IMR-90 (cell line): ENCODE data around the gene NFE2. TPM values are rescaled to one million over a fixed set of nuclear protein-coding genes. Genes with fewer than 3 reads are reported as not detected.

Source experiments
- ATAC-seq: fragments of 200-7000 bp; cut with Tn5 transposase; 2 replicates; pipeline ENCODE4 v1.9.1; 2020; ENCODE audit warnings: low read depth, mild to moderate bottlenecking, moderate library complexity
- BruUV-seq: library from RNA; stranded (reverse); fragments of 400-500 nt; replicated peaks from 2 replicates; lab custom pipeline; 2021; lab: Mats Ljungman, UMichigan
- CTCF ChIA-PET: fragments of 300-600 bp; formaldehyde crosslinking; extraction: SDS; loops from one replicate; lab custom pipeline; 2021; ENCODE audit warnings: antibody characterized with exemption; lab: Yijun Ruan, JAX
- POLR2A ChIA-PET: fragments of 300-600 bp; sonication (Branson Sonifier 250); formaldehyde crosslinking; loops from one replicate; lab custom pipeline; 2022; ENCODE audit warnings: antibody characterized with exemption; ENCODE audit not compliant: unreplicated experiment; lab: Charles Lee
- DNase-seq: peaks from one replicate; pipeline ENCODE4 v3.0.0; 2013
- H2AFZ ChIP-seq: replicated peaks from 2 replicates; pipeline ENCODE3; 2013; ENCODE audit warnings: low read length, mild to moderate bottlenecking; ENCODE audit not compliant: poor library complexity
- H2AK5ac ChIP-seq: 2 replicates; pipeline ENCODE4 v1.6.1; 2013; ENCODE audit warnings: low read depth, low read length, inconsistent platforms
- H2AK9ac ChIP-seq: replicated peaks from 2 replicates; pipeline ENCODE3; 2013; ENCODE audit warnings: mild to moderate bottlenecking, low read depth, low read length, moderate library complexity; ENCODE audit not compliant: poor library complexity
- H2BK120ac ChIP-seq: 2 replicates; pipeline ENCODE4 v1.6.1; 2013; ENCODE audit warnings: low read depth, low read length, inconsistent platforms
- H2BK15ac ChIP-seq: 3 replicates; pipeline ENCODE4 v1.6.1; 2013; ENCODE audit warnings: low read depth, low read length, inconsistent platforms
- H2BK20ac ChIP-seq: 2 replicates; pipeline ENCODE4 v1.6.1; 2013; ENCODE audit warnings: low read depth, mild to moderate bottlenecking, inconsistent platforms, low read length, moderate library complexity
- H2BK5ac ChIP-seq: 2 replicates; pipeline ENCODE4 v1.6.1; 2013; ENCODE audit warnings: mild to moderate bottlenecking, low read depth, low read length, inconsistent platforms; ENCODE audit not compliant: poor library complexity, severe bottlenecking
- H3K14ac ChIP-seq: replicated peaks from 2 replicates; pipeline ENCODE4 v1.6.1; 2013; ENCODE audit warnings: low read depth, low read length, inconsistent platforms
- H3K18ac ChIP-seq: 2 replicates; pipeline ENCODE4 v1.6.1; 2013; ENCODE audit warnings: low read depth, low read length, control low read depth
- H3K23ac ChIP-seq: 2 replicates; pipeline ENCODE4 v1.6.1; 2013; ENCODE audit warnings: low read depth, low read length, inconsistent platforms
- H3K27ac ChIP-seq: 2 replicates; pipeline ENCODE4 v1.5.1; 2013; ENCODE audit warnings: mild to moderate bottlenecking, control low read depth, low read length; ENCODE audit not compliant: insufficient read depth
- H3K27me3 ChIP-seq: 2 replicates; pipeline ENCODE4 v1.6.1; 2013; ENCODE audit warnings: low read length; ENCODE audit not compliant: control insufficient read depth, insufficient read depth
- H3K36me3 ChIP-seq: 2 replicates; pipeline ENCODE4 v1.6.1; 2013; ENCODE audit warnings: low read length, mixed read lengths; ENCODE audit not compliant: control insufficient read depth, insufficient read depth
- H3K4ac ChIP-seq: 2 replicates; pipeline ENCODE4 v1.6.1; 2013; ENCODE audit warnings: low read depth, low read length, inconsistent platforms
- H3K4me1 ChIP-seq: 2 replicates; pipeline ENCODE4 v1.6.1; 2013; ENCODE audit warnings: low read length, mixed read lengths; ENCODE audit not compliant: control insufficient read depth, insufficient read depth
- H3K4me2 ChIP-seq: 2 replicates; pipeline ENCODE4 v1.6.1; 2013; ENCODE audit warnings: low read depth, mild to moderate bottlenecking, control low read depth, low read length, moderate library complexity
- H3K4me3 ChIP-seq: 2 replicates; pipeline ENCODE4 v1.5.1; 2013; ENCODE audit warnings: low read depth, mild to moderate bottlenecking, control low read depth, low read length, moderate library complexity; ENCODE audit not compliant: insufficient read depth
- H3K56ac ChIP-seq: 2 replicates; pipeline ENCODE4 v1.6.1; 2013; ENCODE audit warnings: low read length, inconsistent platforms; ENCODE audit not compliant: insufficient read depth; ENCODE audit errors: extremely low read depth
- H3K79me1 ChIP-seq, 2 experiments: 2 replicates each; pipeline ENCODE4 v1.6.1; 2013; ENCODE audit warnings: low read length in 2 of 2, inconsistent platforms in 1 of 2, low read depth in 1 of 2
- H3K9ac ChIP-seq: 2 replicates; pipeline ENCODE4 v1.6.1; 2013; ENCODE audit warnings: low read depth, low read length, control low read depth
- H3K9me1 ChIP-seq: 2 replicates; pipeline ENCODE4 v1.6.1; 2013; ENCODE audit warnings: low read length, inconsistent platforms; ENCODE audit not compliant: insufficient read depth
- H3K9me3 ChIP-seq: 2 replicates; pipeline ENCODE4 v1.6.1; 2013; ENCODE audit warnings: low read length; ENCODE audit not compliant: control insufficient read depth, insufficient read depth
- H4K20me1 ChIP-seq: 2 replicates; pipeline ENCODE4 v1.6.1; 2013; ENCODE audit warnings: low read length, inconsistent platforms; ENCODE audit not compliant: insufficient read depth
- H4K5ac ChIP-seq: 2 replicates; pipeline ENCODE4 v1.6.1; 2013; ENCODE audit warnings: mild to moderate bottlenecking, low read depth, low read length, control low read depth
- H4K8ac ChIP-seq, 2 experiments: 2 replicates each; pipeline ENCODE4 v1.6.1; 2013; ENCODE audit warnings: low read depth in 2 of 2, low read length in 2 of 2, control low read depth in 1 of 2, inconsistent platforms in 1 of 2
- H4K91ac ChIP-seq: 2 replicates; pipeline ENCODE4 v1.6.1; 2013; ENCODE audit warnings: low read depth, low read length, inconsistent platforms; ENCODE audit not compliant: insufficient read depth
- BHLHE40 ChIP-seq: fragments of 150-350 bp; IDR thresholded peaks from 2 replicates; pipeline ENCODE4 v1.6.1; 2016; ENCODE audit warnings: mild to moderate bottlenecking, low read depth, low read length
- CEBPB ChIP-seq: IDR thresholded peaks from 2 replicates; pipeline ENCODE4 v1.6.1; 2012; ENCODE audit warnings: low read depth, low read length, improper control_type of control experiment
- MAFK ChIP-seq: IDR thresholded peaks from 2 replicates; pipeline ENCODE4 v1.6.1; 2012; ENCODE audit warnings: low read depth, low read length, improper control_type of control experiment
- MAZ ChIP-seq: IDR thresholded peaks from 2 replicates; pipeline ENCODE4 v1.6.1; 2012; ENCODE audit warnings: low read depth, mild to moderate bottlenecking, low read length, improper control_type of control experiment, moderate library complexity, borderline replicate concordance
- MXI1 ChIP-seq: IDR thresholded peaks from 2 replicates; pipeline ENCODE4 v1.6.1; 2012; ENCODE audit warnings: low read depth, mild to moderate bottlenecking, low read length, moderate library complexity, borderline replicate concordance
- NFE2L2 ChIP-seq: fragments of 150-350 bp; IDR thresholded peaks from 2 replicates; pipeline ENCODE4 v1.6.1; 2016; ENCODE audit warnings: low read depth, mild to moderate bottlenecking, low read length
- RCOR1 ChIP-seq: IDR thresholded peaks from 2 replicates; pipeline ENCODE4 v1.6.1; 2012; ENCODE audit warnings: mild to moderate bottlenecking, low read length, improper control_type of control experiment; ENCODE audit not compliant: insufficient replicate concordance
- RFX5 ChIP-seq: IDR thresholded peaks from 2 replicates; pipeline ENCODE4 v1.8.0; 2012; ENCODE audit warnings: low read depth, mild to moderate bottlenecking, low read length, moderate library complexity
- SMC3 ChIP-seq: fragments of 150-350 bp; IDR thresholded peaks from 2 replicates; pipeline ENCODE4 v1.6.1; 2016; ENCODE audit warnings: low read depth, mild to moderate bottlenecking, antibody characterized with exemption, low read length, moderate library complexity
- WGBS, 2 experiments: methylation state at CpG; one replicate each; pipeline versions ENCODE4 v1.1.5 to v1.1.7; 2013; ENCODE audit warnings: missing lambda C conversion rate in 2 of 2; ENCODE audit not compliant: insufficient read length in 1 of 2; ENCODE audit errors: extremely low coverage in 2 of 2; 5-methylcytosine and 5-hydroxymethylcytosine counted together
- dilution Hi-C: fragments of 300-500 bp; cut with HindIII; formaldehyde crosslinking; loops from one replicate; pipeline ENCODE4 v1.14.3; 2018; ENCODE audit warnings: low sequenced_read_pairs; ENCODE audit not compliant: unreplicated experiment
- in situ Hi-C: fragments of 300-500 bp; cut with MboI; formaldehyde crosslinking; loops from 3 replicates; pipeline ENCODE4 v1.14.3; 2019; ENCODE audit warnings: low sequenced_read_pairs, inconsistent platforms, mixed read lengths
- intact Hi-C: fragments of 100-400 bp; cut with micrococcal nuclease; formaldehyde crosslinking; loops from 2 replicates; pipeline ENCODE4 v1.10.0; 2022
- polyA plus RNA-seq, 3 experiments: library from polyadenylated mRNA; depleted of rRNA; stranded (reverse); fragments of >200 nt; gene quantifications; 2 replicates each; pipeline ENCODE4 v1.2.3, GENCODE V29; 2012; ENCODE audit warnings: low replicate concordance in 1 of 3
- total RNA-seq: library from RNA; depleted of rRNA; stranded (reverse); fragments of >200 nt; gene quantifications from 2 replicates; pipeline ENCODE4 v1.2.3, GENCODE V29; 2012
- TF ChIP-seq, protein P1 (sequence below): conservative IDR thresholded peaks from 2 replicates; pipeline ENCODE4 v1.5.1; 2012; ENCODE audit warnings: mild to moderate bottlenecking, low read depth, low read length, improper control_type of control experiment
- TF ChIP-seq, protein P2 (sequence below): fragments of 150-350 bp; IDR thresholded peaks from 2 replicates; pipeline ENCODE4 v1.6.1; 2017; ENCODE audit warnings: mild to moderate bottlenecking, antibody characterized with exemption, low read length, low read depth

Gene NFE2
- total and polyA plus RNA-seq, 2 of the 4 experiments (the other 2 are of a cell fraction): 0.18 to 0.32 TPM

- TF ChIP-seq BHLHE40 (no peak), RFX5 (peak; percentile 46; the same call in 1 of the 2 replicates), SMC3 (peak; percentile 49), MXI1 (0 out of 2 replicates have a peak, but pooled peaks have one; percentile 2)
These were observed 24.0 kb upstream of the NFE2 start, which contains the start of gene COPZ1 (continued) for GRCh38 chr12:54324617-54325441.

- Histone ChIP-seq H3K56ac (no peak overlapping the region), H2BK15ac (no peak overlapping the region), H4K20me1 (no peaks in the 10 kb centered on the region), H3K9me1 (0 out of 2 replicates have a peak, but pooled peaks cover 3% of the 10 kb centered on the region), H3K4me2 (no peak overlapping the region), H3K4me3 (no peak overlapping the region), H3K79me1 (peaks cover 3 to 10% of the 10 kb centered on the region in 2 experiments; a peak in 2 of 4 replicates), H2BK120ac (no peak overlapping the region), H3K4ac (no peak overlapping the region), H2AFZ (no peak overlapping the region), H2AK5ac (no peak overlapping the region), H3K14ac (no peak overlapping the region), H3K4me1 (no peaks in the 10 kb centered on the region), H3K36me3 (no peaks in the 10 kb centered on the region), H3K18ac (no peak overlapping the region), H4K91ac (no peak overlapping the region), H2BK5ac (no peak overlapping the region), H2BK20ac (no peak overlapping the region), H3K23ac (no peak overlapping the region), H4K5ac (no peak overlapping the region), H4K8ac (no peak overlapping the region), H3K27ac (no peak overlapping the region), H3K9me3 (no peaks in the 10 kb centered on the region), H3K9ac (no peak overlapping the region), H2AK9ac (no peak overlapping the region), H3K27me3 (peaks cover 2% of the 10 kb centered on the region; the same call in 1 of the 2 replicates)
- DNase-seq: no peak
- ChIA-PET CTCF (interaction anchor here (0.6 to 1.5 kb wide), 3 partner anchors 15 to 317 kb away, joined by 3 to 4 read pairs (median 4); no protein-coding TSS in a partner anchor), POLR2A (no interaction called here)
- ATAC-seq: no peak
- no peak for TF ChIP-seq RFX5
- no peak for TF ChIP-seq MAFK
- TF ChIP-seq, protein P1, sequence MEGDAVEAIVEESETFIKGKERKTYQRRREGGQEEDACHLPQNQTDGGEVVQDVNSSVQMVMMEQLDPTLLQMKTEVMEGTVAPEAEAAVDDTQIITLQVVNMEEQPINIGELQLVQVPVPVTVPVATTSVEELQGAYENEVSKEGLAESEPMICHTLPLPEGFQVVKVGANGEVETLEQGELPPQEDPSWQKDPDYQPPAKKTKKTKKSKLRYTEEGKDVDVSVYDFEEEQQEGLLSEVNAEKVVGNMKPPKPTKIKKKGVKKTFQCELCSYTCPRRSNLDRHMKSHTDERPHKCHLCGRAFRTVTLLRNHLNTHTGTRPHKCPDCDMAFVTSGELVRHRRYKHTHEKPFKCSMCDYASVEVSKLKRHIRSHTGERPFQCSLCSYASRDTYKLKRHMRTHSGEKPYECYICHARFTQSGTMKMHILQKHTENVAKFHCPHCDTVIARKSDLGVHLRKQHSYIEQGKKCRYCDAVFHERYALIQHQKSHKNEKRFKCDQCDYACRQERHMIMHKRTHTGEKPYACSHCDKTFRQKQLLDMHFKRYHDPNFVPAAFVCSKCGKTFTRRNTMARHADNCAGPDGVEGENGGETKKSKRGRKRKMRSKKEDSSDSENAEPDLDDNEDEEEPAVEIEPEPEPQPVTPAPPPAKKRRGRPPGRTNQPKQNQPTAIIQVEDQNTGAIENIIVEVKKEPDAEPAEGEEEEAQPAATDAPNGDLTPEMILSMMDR: no peak
- TF ChIP-seq RCOR1: no peak
- no peak for TF ChIP-seq CEBPB
- no peak for TF ChIP-seq SMC3
- no peak for TF ChIP-seq MAZ
- TF ChIP-seq, protein P2, sequence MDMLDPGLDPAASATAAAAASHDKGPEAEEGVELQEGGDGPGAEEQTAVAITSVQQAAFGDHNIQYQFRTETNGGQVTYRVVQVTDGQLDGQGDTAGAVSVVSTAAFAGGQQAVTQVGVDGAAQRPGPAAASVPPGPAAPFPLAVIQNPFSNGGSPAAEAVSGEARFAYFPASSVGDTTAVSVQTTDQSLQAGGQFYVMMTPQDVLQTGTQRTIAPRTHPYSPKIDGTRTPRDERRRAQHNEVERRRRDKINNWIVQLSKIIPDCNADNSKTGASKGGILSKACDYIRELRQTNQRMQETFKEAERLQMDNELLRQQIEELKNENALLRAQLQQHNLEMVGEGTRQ: no peak
- TF ChIP-seq NFE2L2: no peak
- TF ChIP-seq MXI1: no peak
- intact Hi-C loops (no loop called here), in situ Hi-C loops (no loop called here), dilution Hi-C loops (no loop called here)
- BruUV-seq: no TSS peak
- WGBS, 2 experiments: 40% methylated on average over 1 of the region's 5 CpGs; no CpG with 5 or more reads in 1 of the 2 experiments
These were observed 20.5 kb upstream of the NFE2 start for GRCh38 chr12:54321363-54321762.
